ENCODE measurements around the gene IL1RN.

IL1RN gene

DNA sequence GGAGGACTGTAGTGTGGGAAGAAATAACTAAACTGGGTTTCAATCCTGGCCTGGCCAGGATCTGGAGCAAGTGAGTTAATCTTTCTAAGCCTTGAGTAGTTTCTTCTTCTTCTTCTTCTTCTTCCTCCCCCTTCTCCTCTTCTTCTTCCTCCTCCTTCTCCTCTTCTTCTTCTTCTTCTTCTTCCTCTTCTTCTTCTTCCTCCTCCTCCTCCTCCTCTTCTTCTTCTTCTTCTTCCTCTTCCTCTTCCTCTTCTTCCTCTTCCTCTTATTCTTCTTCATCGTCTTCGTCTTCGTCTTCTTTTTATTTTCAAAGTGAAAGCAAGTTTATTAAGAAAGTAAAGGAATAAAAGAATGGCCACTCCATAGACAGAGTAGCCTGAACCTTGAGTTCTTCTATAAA is 6.5 kb upstream of the IL1RN start:
- TF ChIP-seq, protein P1, sequence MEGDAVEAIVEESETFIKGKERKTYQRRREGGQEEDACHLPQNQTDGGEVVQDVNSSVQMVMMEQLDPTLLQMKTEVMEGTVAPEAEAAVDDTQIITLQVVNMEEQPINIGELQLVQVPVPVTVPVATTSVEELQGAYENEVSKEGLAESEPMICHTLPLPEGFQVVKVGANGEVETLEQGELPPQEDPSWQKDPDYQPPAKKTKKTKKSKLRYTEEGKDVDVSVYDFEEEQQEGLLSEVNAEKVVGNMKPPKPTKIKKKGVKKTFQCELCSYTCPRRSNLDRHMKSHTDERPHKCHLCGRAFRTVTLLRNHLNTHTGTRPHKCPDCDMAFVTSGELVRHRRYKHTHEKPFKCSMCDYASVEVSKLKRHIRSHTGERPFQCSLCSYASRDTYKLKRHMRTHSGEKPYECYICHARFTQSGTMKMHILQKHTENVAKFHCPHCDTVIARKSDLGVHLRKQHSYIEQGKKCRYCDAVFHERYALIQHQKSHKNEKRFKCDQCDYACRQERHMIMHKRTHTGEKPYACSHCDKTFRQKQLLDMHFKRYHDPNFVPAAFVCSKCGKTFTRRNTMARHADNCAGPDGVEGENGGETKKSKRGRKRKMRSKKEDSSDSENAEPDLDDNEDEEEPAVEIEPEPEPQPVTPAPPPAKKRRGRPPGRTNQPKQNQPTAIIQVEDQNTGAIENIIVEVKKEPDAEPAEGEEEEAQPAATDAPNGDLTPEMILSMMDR (IDR thresholded peaks at IDR 0.05): no peak
- H3K4me3 ChIP-seq: no peak overlapping the region
- DNase-seq (ENCODE audit: low spot score): no peak
- no peak overlapping the region for H3K27ac ChIP-seq

- Histone ChIP-seq H3K27ac (no peak overlapping the region), H3K4me3 (no peak overlapping the region)
- TF ChIP-seq, protein P1 (IDR thresholded peaks at IDR 0.05): no peak
- peak; percentile 17 for DNase-seq (ENCODE audit: low spot score)
These were observed 5.0 kb upstream of the IL1RN start for GRCh38 chr2:113122364-113122763.

GRCh38 chr2:113123726-113124125 is 3.7 kb upstream of the IL1RN start:
- Histone ChIP-seq H3K4me3 (no peak overlapping the region), H3K27ac (peak overlapping the region in 1 of 2 donors; percentile 22)
- DNase-seq (ENCODE audit: low spot score): no peak
- TF ChIP-seq, protein P1 (IDR thresholded peaks at IDR 0.05): no peak

GRCh38 chr2:113124181-113124961 is 3.0 kb upstream of the IL1RN start:
- H3K27ac ChIP-seq: peak overlapping the region in 1 of 2 donors; percentile 22
- TF ChIP-seq, protein P1 (IDR thresholded peaks at IDR 0.05): no peak
- peak; percentile 29 for DNase-seq (ENCODE audit: low spot score)
- H3K4me3 ChIP-seq: no peak overlapping the region

DNA sequence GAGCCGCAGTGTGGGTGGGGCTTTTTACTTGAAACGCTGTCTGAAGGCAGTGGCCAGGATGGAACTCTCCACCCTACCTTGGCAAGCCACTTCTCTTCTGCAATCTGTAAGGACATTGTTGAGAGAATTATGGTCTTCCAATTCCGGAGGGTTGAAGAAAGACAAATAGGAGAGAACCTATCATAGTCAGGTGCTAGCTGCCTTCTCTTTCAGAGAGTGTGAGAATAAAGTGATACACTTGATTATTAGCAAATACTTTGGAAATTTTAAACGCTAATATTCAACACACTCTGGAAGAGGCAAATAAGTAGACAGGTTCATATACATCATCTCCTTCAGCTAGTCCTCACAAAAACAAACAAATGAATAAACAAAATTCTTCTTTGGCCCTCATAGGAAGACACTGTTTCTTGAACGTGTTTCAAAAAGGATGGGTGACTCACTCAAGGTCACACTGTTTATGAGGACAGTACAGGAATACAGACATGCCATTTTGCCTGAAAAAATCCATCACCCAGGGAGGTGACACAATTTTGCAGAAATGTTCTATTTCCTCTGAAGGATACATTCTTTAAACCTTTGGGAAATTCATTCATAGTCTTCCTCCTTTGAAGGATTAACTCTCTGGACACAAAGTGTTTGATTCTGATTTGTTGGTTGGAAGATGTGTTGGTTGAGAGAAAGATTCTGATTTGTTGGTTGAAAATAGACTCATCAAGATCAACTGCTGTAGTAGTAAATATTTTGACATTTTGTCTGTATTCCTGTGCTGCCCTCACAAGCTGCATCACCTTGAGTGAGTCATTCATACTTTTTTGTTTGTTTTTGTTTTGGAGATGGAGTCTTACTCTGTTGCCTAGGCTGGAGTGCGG is 2.2 kb upstream of the IL1RN start:
- Histone ChIP-seq H3K4me3 (no peak overlapping the region), H3K27ac (no peak overlapping the region)
- no peak for DNase-seq (ENCODE audit: low spot score)
- TF ChIP-seq, protein P1 (IDR thresholded peaks at IDR 0.05): no peak

DNA sequence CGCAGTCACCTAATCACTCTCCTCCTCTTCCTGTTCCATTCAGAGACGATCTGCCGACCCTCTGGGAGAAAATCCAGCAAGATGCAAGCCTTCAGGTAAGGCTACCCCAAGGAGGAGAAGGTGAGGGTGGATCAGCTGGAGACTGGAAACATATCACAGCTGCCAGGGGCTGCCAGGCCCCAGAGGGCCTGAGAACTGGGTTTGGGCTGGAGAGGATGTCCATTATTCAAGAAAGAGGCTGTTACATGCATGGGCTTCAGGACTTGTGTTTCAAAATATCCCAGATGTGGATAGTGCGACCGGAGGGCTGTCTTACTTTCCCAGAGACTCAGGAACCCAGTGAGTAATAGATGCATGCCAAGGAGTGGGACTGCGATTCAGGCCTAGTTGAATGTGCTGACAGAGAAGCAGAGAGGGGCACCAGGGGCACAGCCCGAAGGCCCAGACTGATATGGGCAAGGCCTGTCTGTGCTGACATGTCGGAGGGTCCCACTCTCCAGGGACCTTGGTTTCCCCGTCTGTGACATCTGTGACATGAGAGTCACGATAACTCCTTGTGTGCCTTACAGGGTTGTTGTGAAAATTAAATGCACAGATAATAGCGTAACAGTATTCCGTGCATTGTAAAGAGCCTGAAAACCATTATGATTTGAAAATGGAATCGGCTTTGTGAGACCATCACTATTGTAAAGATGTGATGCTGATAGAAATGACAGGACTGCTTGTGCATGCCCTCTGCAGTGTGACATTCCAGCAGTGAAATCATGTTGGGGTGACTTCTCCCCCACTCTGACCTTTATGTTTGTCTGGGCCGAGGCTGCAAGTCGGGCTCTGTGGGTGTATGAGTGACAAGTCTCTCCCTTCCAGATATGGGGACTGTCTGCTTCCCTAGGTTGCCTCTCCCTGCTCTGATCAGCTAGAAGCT is 510 bp downstream of the IL1RN start:
- Histone ChIP-seq H3K27ac (peak overlapping the region in 1 of 2 donors; percentile 51), H3K4me3 (no peak overlapping the region)
- DNase-seq (ENCODE audit: low spot score): peak; percentile 71
- TF ChIP-seq, protein P1 (IDR thresholded peaks at IDR 0.05): no peak
